Activated naive CD4-positive, alpha-beta T cell treated with anti-CD3 and anti-CD28 coated beads for 36 hours (primary cell): ENCODE measurements around the gene OR3A2. TPM values are rescaled to one million over a fixed set of nuclear protein-coding genes. Genes with fewer than 3 reads are reported as not detected.
"Not testable (repeated sequence)": the region's sequence is repeated elsewhere in the genome, so short reads cannot be mapped to it uniquely, and the experiment has no call there.

Source experiments
- CTCF ChIA-PET: fragments of 350-600 bp; sonication (Branson Sonifier 250); formaldehyde crosslinking; loops from one replicate; lab custom pipeline; 2021; ENCODE audit warnings: antibody characterized with exemption; lab: Charles Lee
- DNase-seq: peaks from one replicate; pipeline ENCODE4 v3.0.0-alpha.2; 2020
- H3K27ac Mint-ChIP-seq: one replicate; pipeline ENCODE4 v1.8.0; 2021; ENCODE audit warnings: mild to moderate bottlenecking, mixed read lengths
- H3K27me3 Mint-ChIP-seq: one replicate; pipeline ENCODE4 v1.8.0; 2021; ENCODE audit warnings: low read depth, mixed read lengths
- H3K36me3 Mint-ChIP-seq: one replicate; pipeline ENCODE4 v1.8.0; 2021; ENCODE audit warnings: low read depth, mixed read lengths
- H3K4me1 Mint-ChIP-seq: one replicate; pipeline ENCODE4 v1.8.0; 2021; ENCODE audit warnings: low read depth, mixed read lengths
- H3K4me3 Mint-ChIP-seq: one replicate; pipeline ENCODE4 v1.8.0; 2021; ENCODE audit warnings: mild to moderate bottlenecking, moderate library complexity, mixed read lengths
- H3K9me3 Mint-ChIP-seq: one replicate; pipeline ENCODE4 v1.8.0; 2021; ENCODE audit warnings: mixed read lengths
- intact Hi-C: fragments of 100-400 bp; cut with micrococcal nuclease; formaldehyde crosslinking; loops from one replicate; pipeline ENCODE4 v1.15.1; 2023
- total RNA-seq, 2 experiments: library from RNA; stranded (reverse); gene quantifications; one replicate each; pipeline ENCODE4 v1.2.3, GENCODE V29; 2021

The OR3A2 gene
- total RNA-seq, 2 experiments from 2014 or later, result 2.6 to 3.0 TPM

GRCh38 chr17:3381957-3382356 is 4.2 kb downstream of the OR3A2 start:
- no peak overlapping the region for H3K27ac Mint-ChIP-seq
- no peak for DNase-seq
- CTCF ChIA-PET, result no interaction called here
- H3K36me3 Mint-ChIP-seq, result peaks cover 1% of the 10 kb centered on the region
- H3K4me3 Mint-ChIP-seq, result no peak overlapping the region
- intact Hi-C loops, result no loop called here
- H3K4me1 Mint-ChIP-seq, result no peaks in the 10 kb centered on the region
- H3K27me3 Mint-ChIP-seq, result peaks cover 23% of the 10 kb centered on the region
- H3K9me3 Mint-ChIP-seq, result no peaks in the 10 kb centered on the region

- no peak overlapping the region for H3K27ac Mint-ChIP-seq
- no peak for DNase-seq
- CTCF ChIA-PET, result no interaction called here
- H3K27me3 Mint-ChIP-seq, result peaks cover 6% of the 10 kb centered on the region
- intact Hi-C loops, result no loop called here
- H3K4me3 Mint-ChIP-seq, result no peak overlapping the region
- H3K36me3 Mint-ChIP-seq, result peaks cover 1% of the 10 kb centered on the region
- H3K9me3 Mint-ChIP-seq, result peaks cover 16% of the 10 kb centered on the region
- H3K4me1 Mint-ChIP-seq, result no peaks in the 10 kb centered on the region
Observed at GRCh38 chr17:3378321-3378720, 7.8 kb downstream of the OR3A2 start.

DNA sequence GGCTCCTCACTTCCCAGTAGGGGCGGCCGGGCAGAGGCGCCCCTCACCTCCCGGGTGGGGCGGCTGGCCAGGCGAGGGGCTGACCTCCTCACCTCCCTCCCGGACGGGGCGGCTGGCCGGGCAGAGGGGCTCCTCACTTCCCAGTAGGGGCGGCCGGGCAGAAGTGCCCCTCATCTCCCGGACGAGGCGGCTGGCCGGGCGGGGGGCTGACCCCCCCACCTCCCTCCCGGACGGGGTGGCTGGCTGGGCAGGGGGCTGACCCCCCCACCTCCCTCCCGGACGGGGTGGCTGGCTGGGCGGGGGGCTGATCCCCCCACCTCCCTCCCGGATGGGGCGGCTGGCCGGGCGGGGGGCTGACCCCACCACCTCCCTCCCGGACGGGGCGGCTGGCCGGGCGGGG is 14.9 kb downstream of the OR3A2 start:
- DNase-seq, H3K36me3 Mint-ChIP-seq, H3K27ac Mint-ChIP-seq, H3K4me3 Mint-ChIP-seq, H3K4me1 Mint-ChIP-seq, CTCF ChIA-PET, intact Hi-C loops: not testable (repeated sequence)
- H3K9me3 Mint-ChIP-seq, result peaks cover 34% of the 10 kb centered on the region
- H3K27me3 Mint-ChIP-seq, result peaks cover 11% of the 10 kb centered on the region

- DNase-seq, H3K4me3 Mint-ChIP-seq, H3K36me3 Mint-ChIP-seq, intact Hi-C loops, CTCF ChIA-PET, H3K27ac Mint-ChIP-seq, H3K4me1 Mint-ChIP-seq: not testable (repeated sequence)
- Mint-ChIP-seq H3K27me3 (peaks cover 17% of the 10 kb centered on the region), H3K9me3 (peaks cover 19% of the 10 kb centered on the region)
Observed at GRCh38 chr17:3342782-3343181, 43.3 kb downstream of the OR3A2 start.

- Mint-ChIP-seq H3K36me3 (peaks cover 7% of the 10 kb centered on the region), H3K4me3 (no peak overlapping the region), H3K9me3 (peaks cover 18% of the 10 kb centered on the region), H3K27me3 (peaks cover 6% of the 10 kb centered on the region), H3K27ac (no peak overlapping the region), H3K4me1 (no peaks in the 10 kb centered on the region)
- no peak for DNase-seq
- intact Hi-C loops, result no loop called here
- CTCF ChIA-PET, result no interaction called here
Observed at GRCh38 chr17:3335876-3336275, 50.2 kb downstream of the OR3A2 start.

- H3K27me3 Mint-ChIP-seq, result no peaks in the 10 kb centered on the region
- H3K27ac Mint-ChIP-seq, result no peak overlapping the region
- DNase-seq, result no peak
- H3K9me3 Mint-ChIP-seq, result peaks cover 3% of the 10 kb centered on the region
- no peaks in the 10 kb centered on the region for H3K4me1 Mint-ChIP-seq
- intact Hi-C loops, result no loop called here
- no peaks in the 10 kb centered on the region for H3K36me3 Mint-ChIP-seq
- no peak overlapping the region for H3K4me3 Mint-ChIP-seq
- CTCF ChIA-PET, result no interaction called here
Observed at GRCh38 chr17:3318336-3318735, 67.8 kb downstream of the OR3A2 start.

DNA sequence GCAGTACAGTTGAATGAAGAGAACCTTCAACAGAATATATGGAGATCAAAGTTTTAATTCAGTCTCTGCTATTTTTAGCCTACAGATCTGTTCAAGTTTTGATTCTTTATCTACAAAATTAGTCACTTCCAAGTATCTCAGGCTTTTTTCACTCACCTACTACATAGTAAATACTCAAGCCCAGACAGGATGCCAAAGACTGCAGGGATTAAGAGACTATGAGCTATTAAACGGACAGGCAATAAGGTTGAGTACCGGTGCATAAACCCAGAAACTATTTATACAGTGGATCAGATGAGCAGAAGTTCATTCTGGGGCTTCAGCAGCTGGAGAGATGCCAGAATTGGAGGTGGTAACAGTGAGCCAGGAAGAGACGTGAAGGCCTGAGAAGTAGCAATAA is 69.3 kb downstream of the OR3A2 start:
- H3K4me1 Mint-ChIP-seq, result no peaks in the 10 kb centered on the region
- no peaks in the 10 kb centered on the region for H3K9me3 Mint-ChIP-seq
- intact Hi-C loops, result no loop called here
- H3K27me3 Mint-ChIP-seq, result no peaks in the 10 kb centered on the region
- no peak overlapping the region for H3K27ac Mint-ChIP-seq
- no peak overlapping the region for H3K4me3 Mint-ChIP-seq
- CTCF ChIA-PET, result no interaction called here
- DNase-seq, result no peak
- no peaks in the 10 kb centered on the region for H3K36me3 Mint-ChIP-seq

DNA sequence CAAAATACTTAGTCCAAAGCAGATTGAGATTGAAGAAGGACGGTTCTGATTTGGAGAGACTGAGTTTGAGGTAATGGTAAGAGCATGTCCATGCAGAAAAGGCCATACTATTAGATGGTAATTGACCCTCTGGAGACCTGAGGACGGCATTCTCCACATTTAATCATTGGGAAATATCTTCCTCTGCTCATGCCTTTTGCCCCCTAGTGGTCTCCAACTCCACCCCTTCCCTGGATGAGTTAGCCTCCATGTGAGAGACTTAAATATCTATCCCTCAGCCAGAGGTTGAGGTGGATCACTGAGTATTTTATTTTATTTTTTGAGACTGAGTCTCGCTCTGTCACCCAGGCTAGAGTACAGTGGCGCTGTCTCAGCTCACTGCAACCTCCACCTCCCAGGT is 77.5 kb downstream of the OR3A2 start:
- Mint-ChIP-seq H3K36me3 (no peaks in the 10 kb centered on the region), H3K9me3 (no peaks in the 10 kb centered on the region), H3K4me3 (no peak overlapping the region), H3K27me3 (no peaks in the 10 kb centered on the region), H3K4me1 (no peaks in the 10 kb centered on the region), H3K27ac (no peak overlapping the region)
- intact Hi-C loops, result no loop called here
- DNase-seq, result no peak
- CTCF ChIA-PET, result no interaction called here

DNA sequence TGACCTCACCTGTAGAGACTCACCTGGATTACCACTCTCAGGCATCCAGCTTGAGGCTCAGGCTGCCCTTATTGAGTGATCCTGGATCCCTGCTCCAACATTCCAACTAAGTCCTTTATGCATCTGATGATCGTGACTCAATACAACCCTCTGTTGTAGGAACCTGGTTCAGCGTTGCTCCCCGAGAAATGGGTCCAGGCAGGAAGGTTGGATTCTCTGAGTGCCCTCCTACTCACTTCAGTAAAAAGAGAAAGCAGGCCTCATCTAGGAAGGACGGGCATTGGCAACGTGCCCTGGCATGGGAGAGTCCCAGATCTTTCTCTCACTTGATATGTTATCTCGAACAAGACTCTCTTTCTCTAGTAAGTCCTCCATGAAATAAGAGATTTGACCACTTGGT is 87.8 kb downstream of the OR3A2 start, which contains the start of gene OR3A1:
OR3A1 (minus strand) TSS at position 101 of the 400 bp plus-strand sequence. CDS start 5,778 bp downstream, outside the sequence.
- H3K27ac Mint-ChIP-seq, result no peak within 1 kb of the TSS
- intact Hi-C loops, result no loop called here
- peaks cover 5% of the 10 kb centered on the region for H3K27me3 Mint-ChIP-seq
- peaks cover 8% of the 10 kb centered on the region for H3K9me3 Mint-ChIP-seq
- H3K4me3 Mint-ChIP-seq, result no peak within 1 kb of the TSS
- H3K4me1 Mint-ChIP-seq, result no peaks in the 10 kb centered on the region
- no peak for DNase-seq
- H3K36me3 Mint-ChIP-seq, result no peaks in the 10 kb centered on the region
- CTCF ChIA-PET, result no interaction called here

GRCh38 chr17:3295632-3296031 is 90.5 kb downstream of the OR3A2 start:
- Mint-ChIP-seq H3K4me1 (no peaks in the 10 kb centered on the region), H3K4me3 (no peak overlapping the region), H3K9me3 (peaks cover 3% of the 10 kb centered on the region), H3K27me3 (peaks cover 8% of the 10 kb centered on the region), H3K36me3 (no peaks in the 10 kb centered on the region), H3K27ac (no peak overlapping the region)
- intact Hi-C loops, result no loop called here
- no peak for DNase-seq
- CTCF ChIA-PET, result no interaction called here

GRCh38 chr17:3293548-3293947 is 92.6 kb downstream of the OR3A2 start:
- peaks cover 11% of the 10 kb centered on the region for H3K27me3 Mint-ChIP-seq
- H3K4me3 Mint-ChIP-seq, DNase-seq, H3K36me3 Mint-ChIP-seq, H3K9me3 Mint-ChIP-seq, H3K27ac Mint-ChIP-seq, H3K4me1 Mint-ChIP-seq, CTCF ChIA-PET, intact Hi-C loops: not testable (repeated sequence)

DNA sequence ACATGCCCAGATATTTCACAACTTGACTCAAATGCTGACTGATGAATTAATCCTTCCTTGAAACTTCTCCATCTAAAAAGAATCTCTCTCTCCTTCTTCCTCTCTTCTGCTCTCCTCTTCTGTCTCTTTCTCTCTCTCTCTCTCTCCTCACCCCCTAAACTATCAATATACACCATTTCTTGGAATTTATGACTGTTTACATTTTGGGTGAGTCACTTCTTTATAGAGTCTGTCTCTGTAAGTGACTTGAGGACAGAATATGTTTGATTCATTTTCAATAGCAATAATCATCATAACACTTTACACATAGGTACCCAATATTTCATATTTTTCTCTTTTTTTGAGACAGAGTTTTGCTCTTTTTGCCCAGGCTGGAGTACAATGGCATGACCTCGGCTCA is 103.2 kb downstream of the OR3A2 start:
- Mint-ChIP-seq H3K27ac (no peak overlapping the region), H3K9me3 (peaks cover 3% of the 10 kb centered on the region), H3K36me3 (no peaks in the 10 kb centered on the region), H3K4me3 (no peak overlapping the region), H3K4me1 (no peaks in the 10 kb centered on the region), H3K27me3 (peaks cover 5% of the 10 kb centered on the region)
- DNase-seq, result no peak
- intact Hi-C loops, result no loop called here
- CTCF ChIA-PET, result no interaction called here

- no peak for DNase-seq
- Mint-ChIP-seq H3K27me3 (no peaks in the 10 kb centered on the region), H3K36me3 (peaks cover 3% of the 10 kb centered on the region), H3K4me1 (no peaks in the 10 kb centered on the region), H3K27ac (no peak overlapping the region), H3K9me3 (peaks cover 6% of the 10 kb centered on the region), H3K4me3 (no peak overlapping the region)
- CTCF ChIA-PET, result no interaction called here
- intact Hi-C loops, result no loop called here
Observed at GRCh38 chr17:3276126-3276525, 110.0 kb downstream of the OR3A2 start.
